Coronary artery (tissue), 2 donors: ENCODE results near the gene GALNT17.

Experiments used
- DNase-seq: peaks from one replicate; pipeline ENCODE4 v3.0.0-alpha.2; 2017; ENCODE audit warnings: low spot score
- H3K27ac ChIP-seq, 2 donors: fragments of 200-600 bp; sonication (generic); one replicate each; pipeline ENCODE4 v1.5.1; 2016 to 2019
- H3K4me3 ChIP-seq: fragments of 200-600 bp; sonication (generic); 2 replicates; pipeline ENCODE4 v1.5.1; 2016; ENCODE audit warnings: mild to moderate bottlenecking, moderate library complexity
- CTCF ChIP-seq: fragments of 200-600 bp; sonication (generic); IDR thresholded peaks from one replicate; pipeline ENCODE4 v1.5.1; 2019; ENCODE audit warnings: antibody characterized with exemption

GALNT17 gene

DNA sequence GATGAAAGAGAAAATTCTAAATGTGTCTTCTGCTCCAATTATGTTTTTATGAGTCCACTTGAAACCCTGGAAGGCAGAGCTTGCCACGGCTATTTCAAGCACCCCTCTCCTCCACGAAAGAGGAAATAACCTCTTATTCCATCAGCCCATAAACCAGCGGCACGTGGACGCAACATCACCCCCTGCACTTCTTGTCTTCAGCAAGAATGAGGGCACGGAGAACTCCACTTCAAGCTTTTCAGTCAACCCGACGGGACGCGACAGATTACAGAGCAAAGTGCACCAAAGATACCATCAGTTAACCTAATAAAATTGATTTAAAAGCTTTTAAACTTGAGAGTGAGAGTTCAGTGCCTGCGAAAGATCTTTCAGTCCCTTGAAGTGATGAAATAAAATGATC is 406.3 kb downstream of the GALNT17 start:
- TF ChIP-seq CTCF, result no peak
- no peak for DNase-seq
- Histone ChIP-seq H3K4me3 (no peak overlapping the region), H3K27ac (no peak overlapping the region)

DNA sequence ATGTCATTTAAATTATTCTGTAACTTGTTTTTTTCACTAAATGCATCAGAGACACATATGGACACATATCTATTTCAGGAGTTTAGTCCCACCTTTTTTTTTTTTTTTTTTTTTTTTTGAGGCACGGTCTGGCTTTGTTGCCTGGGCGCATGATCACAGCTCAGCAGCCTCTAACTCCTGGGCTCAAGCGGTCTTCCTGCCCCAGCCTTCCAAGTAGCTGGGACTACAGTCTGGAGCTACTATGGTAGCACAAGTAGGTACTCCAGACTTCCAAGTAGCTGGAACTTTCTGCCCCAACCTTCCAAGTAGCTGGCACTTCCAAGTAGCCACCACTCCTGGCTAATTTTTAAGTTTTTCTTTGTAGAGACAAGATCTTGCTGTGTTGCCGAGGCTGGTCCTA is 407.7 kb downstream of the GALNT17 start:
- TF ChIP-seq CTCF, result no peak
- Histone ChIP-seq H3K4me3 (no peak overlapping the region), H3K27ac (no peak overlapping the region)
- DNase-seq, result no peak

- no peak for TF ChIP-seq CTCF
- Histone ChIP-seq H3K4me3 (no peak overlapping the region), H3K27ac (no peak overlapping the region)
- no peak for DNase-seq
These were observed 409.9 kb downstream of the GALNT17 start for GRCh38 chr7:71541707-71542353.

GRCh38 chr7:71543396-71543795 is 411.5 kb downstream of the GALNT17 start:
- H3K27ac ChIP-seq, result no peak overlapping the region
- TF ChIP-seq CTCF, result no peak
- no peak overlapping the region for H3K4me3 ChIP-seq
- no peak for DNase-seq

DNA sequence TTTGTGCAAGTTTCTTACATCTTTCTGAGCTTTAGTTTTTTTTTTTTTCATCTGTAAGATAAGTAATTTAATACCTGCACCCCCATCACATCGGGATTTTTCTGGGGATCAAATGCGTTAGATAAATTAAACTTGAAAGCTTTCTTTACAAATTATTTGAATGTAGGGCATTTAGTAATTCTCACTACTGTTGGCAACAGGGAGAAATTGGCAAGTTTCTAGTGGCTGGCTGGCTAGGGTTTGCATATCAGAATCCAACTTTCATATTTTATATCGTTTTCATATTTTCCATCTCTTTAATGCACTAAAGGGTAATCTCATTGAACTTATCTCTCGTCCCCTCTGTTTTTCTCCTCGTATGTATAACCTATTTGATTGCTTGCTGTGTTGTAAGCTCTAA is 412.9 kb downstream of the GALNT17 start:
- no peak for DNase-seq
- no peak overlapping the region for H3K27ac ChIP-seq
- H3K4me3 ChIP-seq, result no peak overlapping the region
- no peak for TF ChIP-seq CTCF

DNA sequence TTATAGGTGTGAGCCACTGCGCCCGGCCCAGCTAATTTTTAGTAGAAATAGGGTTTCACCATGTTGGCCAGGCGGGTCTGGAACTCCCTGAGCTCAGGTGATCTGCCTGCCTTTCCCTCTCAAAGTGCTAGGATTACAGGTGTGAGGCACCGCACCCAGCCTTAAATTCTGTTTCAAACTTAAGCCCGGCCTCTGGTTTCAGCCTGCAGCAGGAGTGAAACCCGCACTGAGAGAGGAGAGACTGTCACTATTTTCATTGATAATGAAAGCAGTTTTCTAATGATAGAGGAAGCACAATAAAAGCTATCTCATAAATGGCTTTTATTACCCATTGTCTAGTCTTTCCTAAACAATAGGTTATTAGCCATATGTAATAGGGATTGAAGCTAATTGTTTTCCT is 415.5 kb downstream of the GALNT17 start:
- DNase-seq, result no peak
- no peak for TF ChIP-seq CTCF
- Histone ChIP-seq H3K27ac (no peak overlapping the region), H3K4me3 (no peak overlapping the region)

DNA sequence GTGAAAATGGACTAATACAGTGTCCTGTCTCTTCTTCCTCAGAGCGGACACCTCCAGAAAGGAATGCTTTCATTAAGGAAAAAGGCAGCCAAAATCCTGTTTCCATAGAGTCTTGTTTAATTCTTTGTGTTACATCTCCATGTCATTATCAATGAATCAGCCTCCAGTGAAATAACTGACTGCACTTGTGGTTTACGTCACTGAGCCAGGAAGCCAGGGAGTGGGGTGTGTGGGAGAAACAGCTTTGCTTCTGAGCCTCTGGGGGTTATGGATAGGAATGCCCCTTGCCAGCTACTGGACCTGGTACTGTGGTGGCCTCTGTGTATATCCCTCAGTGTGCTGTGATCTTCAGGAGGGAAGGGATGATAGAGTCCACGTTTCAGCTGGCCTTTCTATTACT is 416.8 kb downstream of the GALNT17 start:
- no peak for TF ChIP-seq CTCF
- no peak overlapping the region for H3K4me3 ChIP-seq
- no peak for DNase-seq
- no peak overlapping the region for H3K27ac ChIP-seq
